Activated CD4-positive, alpha-beta memory T cell treated with anti-CD3 and anti-CD28 coated beads for 36 hours (primary cell): ENCODE data around the gene ADD2. TPM values are rescaled to one million over a fixed set of nuclear protein-coding genes. Genes with fewer than 3 reads are reported as not detected.

Experiments used
- CTCF ChIA-PET: fragments of 350-600 bp; sonication (Branson Sonifier 250); formaldehyde crosslinking; loops from one replicate; lab custom pipeline; 2021; ENCODE audit warnings: antibody characterized with exemption, inconsistent platforms; lab: Charles Lee
- POLR2A ChIA-PET: fragments of 350-600 bp; sonication (Branson Sonifier 250); formaldehyde crosslinking; loops from one replicate; lab custom pipeline; 2021; ENCODE audit warnings: antibody characterized with exemption; lab: Charles Lee
- DNase-seq: peaks from one replicate; pipeline ENCODE4 v3.0.0-alpha.2; 2020
- H3K27ac Mint-ChIP-seq: one replicate; pipeline ENCODE4 v1.8.0; 2021; ENCODE audit warnings: mixed read lengths
- H3K27me3 Mint-ChIP-seq: one replicate; pipeline ENCODE4 v1.8.0; 2021; ENCODE audit warnings: mixed read lengths
- H3K36me3 Mint-ChIP-seq: one replicate; pipeline ENCODE4 v1.8.0; 2021; ENCODE audit warnings: mixed read lengths
- H3K4me1 Mint-ChIP-seq: one replicate; pipeline ENCODE4 v1.8.0; 2021; ENCODE audit warnings: low read depth, mixed read lengths
- H3K4me3 Mint-ChIP-seq: one replicate; pipeline ENCODE4 v1.8.0; 2021; ENCODE audit warnings: mild to moderate bottlenecking, mixed read lengths
- H3K9me3 Mint-ChIP-seq: one replicate; pipeline ENCODE4 v1.8.0; 2021; ENCODE audit warnings: mixed read lengths
- intact Hi-C: fragments of 100-400 bp; cut with micrococcal nuclease; formaldehyde crosslinking; loops from one replicate; pipeline ENCODE4 v1.15.1; 2023
- total RNA-seq, 2 experiments: library from RNA; stranded (reverse); gene quantifications; one replicate each; pipeline ENCODE4 v1.2.3, GENCODE V29; 2021

ADD2 gene
- total RNA-seq, 2 experiments from 2014 or later = 5.6 to 6.0 TPM

DNA sequence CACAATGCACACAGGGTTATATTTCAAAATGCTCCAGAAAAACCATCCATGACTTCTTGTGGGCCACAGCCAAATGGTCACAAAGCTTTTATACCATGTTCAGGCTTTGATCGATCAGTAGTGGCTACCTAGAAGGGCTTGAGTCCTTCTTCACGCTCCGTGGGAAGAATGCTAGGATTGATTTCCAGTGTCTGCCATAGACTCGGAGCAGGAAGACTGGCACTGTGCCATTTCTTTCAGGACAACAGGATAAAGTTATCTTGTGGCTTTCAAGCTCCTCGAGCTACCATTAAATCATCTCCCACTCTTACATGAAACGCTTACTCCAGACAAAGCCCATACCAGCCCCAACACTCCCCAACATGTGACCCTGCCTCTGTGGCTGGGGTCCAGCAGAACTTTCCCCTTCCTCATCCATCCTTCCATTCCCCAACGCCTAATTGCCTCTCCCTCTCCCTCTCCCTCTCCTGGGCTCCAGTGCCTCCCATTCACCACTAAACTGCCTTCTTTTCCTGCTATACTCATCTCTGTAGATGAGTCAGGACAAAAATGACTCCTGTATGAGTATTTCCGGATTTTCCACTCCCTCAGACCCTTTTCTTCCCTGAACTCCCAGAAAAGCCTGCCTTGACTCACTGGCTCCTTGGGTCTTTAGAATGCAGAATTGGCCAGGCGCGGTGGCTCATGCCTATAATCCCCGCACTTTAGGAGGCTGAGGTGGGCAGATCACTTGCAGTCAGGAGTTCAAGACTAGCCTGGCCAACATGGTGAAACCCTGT, 40.9 kb downstream of the ADD2 start:
- intact Hi-C loops = no loop called here
- Mint-ChIP-seq H3K27me3 (no peaks in the 10 kb centered on the region), H3K36me3 (no peaks in the 10 kb centered on the region), H3K9me3 (no peaks in the 10 kb centered on the region), H3K27ac (no peak overlapping the region), H3K4me3 (no peak overlapping the region), H3K4me1 (no peaks in the 10 kb centered on the region)
- ChIA-PET CTCF (no interaction called here), POLR2A (no interaction called here)
- no peak for DNase-seq

DNA sequence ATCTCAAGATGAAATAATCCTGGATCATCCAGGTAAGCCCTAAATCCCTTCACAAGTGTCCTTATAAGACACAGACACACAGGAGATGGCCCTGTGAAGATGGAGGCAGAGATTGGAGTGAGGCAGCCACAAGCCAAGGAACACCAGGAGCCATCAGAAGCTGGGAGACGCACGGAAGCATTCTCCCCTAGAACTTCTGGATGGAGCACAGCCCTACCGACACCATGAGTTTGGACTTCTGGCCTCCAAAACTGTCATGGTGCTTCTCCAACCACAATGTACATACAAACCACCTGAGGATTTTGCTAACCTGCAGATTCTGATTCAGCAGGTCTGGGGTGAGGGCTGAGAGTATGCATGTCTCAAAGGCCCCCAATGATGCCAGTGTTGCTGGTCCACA, 42.5 kb downstream of the ADD2 start:
- POLR2A ChIA-PET = no interaction called here
- H3K27me3 Mint-ChIP-seq = no peaks in the 10 kb centered on the region
- intact Hi-C loops = no loop called here
- no peaks in the 10 kb centered on the region for H3K36me3 Mint-ChIP-seq
- H3K4me1 Mint-ChIP-seq = no peaks in the 10 kb centered on the region
- H3K27ac Mint-ChIP-seq = no peak overlapping the region
- H3K9me3 Mint-ChIP-seq = no peaks in the 10 kb centered on the region
- no peak overlapping the region for H3K4me3 Mint-ChIP-seq
- CTCF ChIA-PET = no interaction called here
- no peak for DNase-seq

DNA sequence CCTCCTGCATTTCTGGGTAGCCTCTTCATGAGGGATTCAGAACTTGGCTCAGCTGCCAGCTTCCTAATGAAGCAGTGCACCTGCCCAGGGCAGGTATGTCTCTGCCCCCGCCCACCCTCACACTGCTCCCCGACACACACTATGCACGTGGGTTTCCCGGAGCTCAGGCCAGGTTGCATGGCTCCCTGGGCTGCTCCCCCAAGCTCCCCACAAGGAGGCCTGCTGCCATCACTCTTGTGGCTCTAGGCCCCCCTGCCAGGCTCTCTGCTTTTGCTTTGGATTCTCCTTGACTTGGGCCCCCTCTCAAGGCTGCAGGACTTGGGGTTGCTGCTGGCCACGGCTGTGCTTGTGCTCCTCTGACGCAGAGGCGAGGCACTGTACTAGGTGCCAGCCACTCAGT, 43.6 kb downstream of the ADD2 start:
- ChIA-PET POLR2A (no interaction called here), CTCF (no interaction called here)
- no peaks in the 10 kb centered on the region for H3K9me3 Mint-ChIP-seq
- H3K4me3 Mint-ChIP-seq = no peak overlapping the region
- H3K27me3 Mint-ChIP-seq = no peaks in the 10 kb centered on the region
- no peak for DNase-seq
- H3K36me3 Mint-ChIP-seq = no peaks in the 10 kb centered on the region
- intact Hi-C loops = no loop called here
- H3K4me1 Mint-ChIP-seq = no peaks in the 10 kb centered on the region
- H3K27ac Mint-ChIP-seq = no peak overlapping the region

DNA sequence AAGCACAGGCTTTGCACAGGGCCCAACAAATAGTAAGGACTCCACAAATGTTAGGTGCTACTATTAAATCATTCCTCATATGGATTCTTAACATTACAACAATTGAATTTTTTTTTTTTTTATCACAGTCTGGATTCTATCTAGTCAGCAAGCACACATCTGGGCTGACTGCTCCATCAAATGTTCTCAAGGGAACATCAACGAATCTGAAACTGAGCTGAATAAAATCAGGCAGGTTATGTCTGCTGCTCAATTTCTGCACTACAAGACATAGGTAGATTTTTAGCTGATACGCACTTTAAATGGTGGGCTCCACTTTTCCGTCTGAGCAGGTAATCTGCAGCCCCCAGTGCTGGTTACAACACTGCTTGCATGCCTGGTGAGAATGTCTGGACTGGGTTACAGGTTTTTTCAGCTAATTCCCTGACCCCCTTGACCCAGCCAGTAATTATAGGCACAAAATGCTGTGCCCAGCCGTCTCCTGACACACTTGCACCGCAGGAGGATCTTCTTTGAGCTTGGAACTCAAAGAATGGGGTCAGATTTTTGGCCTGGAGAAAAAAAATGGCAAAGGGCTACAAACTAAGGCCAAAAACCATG, 44.6 kb downstream of the ADD2 start:
- intact Hi-C loops = no loop called here
- Mint-ChIP-seq H3K27ac (no peak overlapping the region), H3K27me3 (no peaks in the 10 kb centered on the region), H3K36me3 (no peaks in the 10 kb centered on the region), H3K4me1 (no peaks in the 10 kb centered on the region), H3K4me3 (no peak overlapping the region), H3K9me3 (no peaks in the 10 kb centered on the region)
- no peak for DNase-seq
- POLR2A ChIA-PET = no interaction called here
- CTCF ChIA-PET = no interaction called here

DNA sequence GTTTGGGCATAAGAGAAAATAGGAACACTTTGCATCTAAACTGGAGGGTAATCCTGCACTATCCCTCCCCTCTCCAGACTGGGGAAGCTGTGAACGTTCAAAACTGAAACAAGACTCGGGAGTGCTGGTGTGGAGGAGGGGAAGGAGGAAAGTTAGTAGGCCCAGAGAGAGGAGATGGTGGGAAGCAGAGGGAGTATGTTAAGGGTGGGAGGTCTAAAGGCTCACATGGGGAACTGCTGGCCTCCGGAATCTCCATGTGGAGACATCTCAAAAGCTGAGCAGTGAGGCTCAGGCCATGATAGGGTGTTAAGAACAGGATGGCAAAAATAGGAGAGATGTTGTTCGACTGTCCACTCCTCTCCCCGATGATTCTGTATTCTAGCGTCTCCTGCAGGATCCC, 47.9 kb downstream of the ADD2 start:
- no peak for DNase-seq
- Mint-ChIP-seq H3K4me3 (no peak overlapping the region), H3K36me3 (no peaks in the 10 kb centered on the region), H3K27ac (no peak overlapping the region), H3K27me3 (peaks cover 1% of the 10 kb centered on the region), H3K9me3 (no peaks in the 10 kb centered on the region), H3K4me1 (no peaks in the 10 kb centered on the region)
- intact Hi-C loops = no loop called here
- CTCF ChIA-PET = no interaction called here
- POLR2A ChIA-PET = no interaction called here

DNA sequence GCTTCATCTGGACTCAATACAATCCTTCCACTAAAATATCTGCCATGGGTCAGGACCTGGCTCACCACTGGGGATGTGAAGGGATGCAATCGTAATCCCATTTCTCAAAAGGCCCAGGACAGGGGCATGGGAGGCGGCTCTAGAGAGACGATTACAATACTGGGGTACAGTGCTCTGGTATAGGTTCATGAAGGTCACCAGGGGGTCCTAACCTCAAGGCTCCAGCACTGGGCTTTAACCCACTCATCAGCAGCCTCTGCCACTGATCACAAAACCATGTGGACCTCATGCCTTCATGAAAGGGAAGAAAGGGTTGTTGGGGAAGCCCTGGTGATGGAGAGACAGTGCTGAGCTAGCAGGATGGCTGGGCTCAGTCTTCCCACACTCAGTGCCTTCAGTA, 48.8 kb downstream of the ADD2 start:
- Mint-ChIP-seq H3K4me1 (no peaks in the 10 kb centered on the region), H3K27ac (no peak overlapping the region), H3K36me3 (no peaks in the 10 kb centered on the region), H3K27me3 (peaks cover 1% of the 10 kb centered on the region), H3K9me3 (no peaks in the 10 kb centered on the region), H3K4me3 (no peak overlapping the region)
- POLR2A ChIA-PET = no interaction called here
- intact Hi-C loops = no loop called here
- CTCF ChIA-PET = no interaction called here
- DNase-seq = no peak

DNA sequence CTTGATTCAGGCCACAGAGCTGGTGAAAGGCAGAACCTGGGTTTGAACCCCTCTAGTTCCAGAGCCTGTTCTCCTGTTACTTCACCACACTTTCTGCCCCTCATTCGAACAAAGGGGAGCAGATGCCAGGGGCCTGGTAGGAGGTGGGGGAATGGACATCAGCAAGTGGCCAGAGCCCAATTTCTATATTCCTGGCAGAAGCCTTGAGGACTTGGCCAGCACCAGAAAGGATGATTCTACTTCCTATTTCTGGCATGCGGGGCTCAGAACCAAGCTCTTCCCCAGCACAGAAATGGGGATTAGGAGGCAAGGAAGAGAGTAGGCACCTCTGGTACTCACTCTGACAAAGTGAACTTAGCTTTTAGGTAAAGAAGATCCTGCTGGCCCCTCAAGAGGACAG, 49.3 kb downstream of the ADD2 start:
- no peaks in the 10 kb centered on the region for H3K4me1 Mint-ChIP-seq
- no peaks in the 10 kb centered on the region for H3K36me3 Mint-ChIP-seq
- ChIA-PET POLR2A (no interaction called here), CTCF (no interaction called here)
- DNase-seq = no peak
- intact Hi-C loops = no loop called here
- H3K4me3 Mint-ChIP-seq = no peak overlapping the region
- H3K27me3 Mint-ChIP-seq = peaks cover 1% of the 10 kb centered on the region
- no peak overlapping the region for H3K27ac Mint-ChIP-seq
- no peaks in the 10 kb centered on the region for H3K9me3 Mint-ChIP-seq

DNA sequence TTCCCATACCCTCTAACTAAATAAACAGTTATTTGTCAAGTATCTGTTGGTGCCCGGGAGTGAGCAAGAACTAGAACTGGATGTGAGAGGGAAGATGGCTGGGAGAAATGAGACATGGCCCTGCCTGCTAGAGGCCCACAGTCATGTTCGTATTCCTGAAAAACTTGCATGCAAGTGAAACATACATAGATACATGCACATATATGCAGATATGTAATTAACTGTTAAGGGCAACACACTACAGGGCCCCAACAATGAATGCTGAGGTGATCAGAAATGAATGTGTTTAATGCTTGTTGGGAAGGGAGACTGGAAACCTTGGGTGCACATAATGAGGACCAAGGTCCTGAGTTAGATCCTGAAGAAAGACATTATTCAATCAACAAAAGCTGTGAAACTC, 49.8 kb downstream of the ADD2 start:
- intact Hi-C loops = no loop called here
- Mint-ChIP-seq H3K27me3 (peaks cover 1% of the 10 kb centered on the region), H3K4me3 (no peak overlapping the region), H3K9me3 (no peaks in the 10 kb centered on the region), H3K36me3 (no peaks in the 10 kb centered on the region), H3K27ac (no peak overlapping the region), H3K4me1 (no peaks in the 10 kb centered on the region)
- no peak for DNase-seq
- ChIA-PET CTCF (no interaction called here), POLR2A (no interaction called here)

DNA sequence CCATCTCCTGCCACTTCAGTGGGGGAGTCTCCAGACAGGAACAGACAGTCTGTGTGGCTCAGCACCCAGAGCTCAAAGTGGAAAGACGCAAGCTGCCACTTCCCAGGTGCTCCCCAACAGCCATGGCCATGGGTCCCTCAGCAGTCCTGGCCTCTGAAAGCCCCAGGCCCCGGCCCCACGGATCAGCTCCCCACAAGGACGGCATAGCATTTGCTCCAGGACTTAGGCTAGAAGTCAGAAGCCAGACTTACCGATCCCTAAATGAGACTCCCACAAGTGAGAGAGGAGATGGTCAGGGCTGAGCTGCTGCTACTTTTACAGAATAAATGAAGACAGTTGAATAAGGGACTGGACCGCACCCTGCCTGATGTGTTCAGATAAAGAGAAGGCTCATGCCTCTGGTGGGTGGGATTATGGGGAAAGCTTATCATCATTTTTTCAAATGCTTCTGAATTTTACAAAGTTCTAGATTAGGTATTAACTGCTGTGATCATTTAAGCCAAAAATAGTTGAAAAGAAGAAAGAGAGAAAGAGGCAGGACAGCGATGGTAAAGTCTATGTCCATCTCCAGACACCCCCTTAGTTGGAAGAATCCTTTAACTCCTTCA, 50.5 kb downstream of the ADD2 start:
- no peak overlapping the region for H3K4me3 Mint-ChIP-seq
- H3K27me3 Mint-ChIP-seq = peaks cover 1% of the 10 kb centered on the region
- ChIA-PET CTCF (no interaction called here), POLR2A (no interaction called here)
- intact Hi-C loops = no loop called here
- H3K36me3 Mint-ChIP-seq = no peaks in the 10 kb centered on the region
- no peak overlapping the region for H3K27ac Mint-ChIP-seq
- no peaks in the 10 kb centered on the region for H3K4me1 Mint-ChIP-seq
- DNase-seq = no peak
- H3K9me3 Mint-ChIP-seq = no peaks in the 10 kb centered on the region

DNA sequence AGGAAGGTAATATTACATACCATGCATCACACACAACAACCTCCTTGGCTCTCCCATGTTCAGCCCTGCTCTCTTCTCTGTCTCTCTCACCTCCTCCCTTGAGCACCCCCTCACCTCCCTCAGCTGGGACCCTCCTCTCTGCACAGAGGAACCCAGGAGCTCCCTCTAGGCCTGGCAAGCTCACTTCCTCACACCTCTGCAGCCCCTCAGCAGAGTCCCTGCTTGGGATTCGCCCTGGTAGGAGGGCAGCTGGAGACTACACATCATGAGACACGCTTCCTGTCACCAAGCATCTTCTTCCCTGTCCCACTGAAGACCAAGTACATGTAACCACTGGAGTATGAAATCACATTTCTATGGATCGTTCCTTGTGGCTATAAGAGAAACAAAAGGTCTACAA, 51.0 kb downstream of the ADD2 start:
- no peak for DNase-seq
- Mint-ChIP-seq H3K4me3 (no peak overlapping the region), H3K36me3 (no peaks in the 10 kb centered on the region), H3K27ac (no peak overlapping the region), H3K9me3 (no peaks in the 10 kb centered on the region), H3K4me1 (no peaks in the 10 kb centered on the region), H3K27me3 (peaks cover 1% of the 10 kb centered on the region)
- ChIA-PET CTCF (no interaction called here), POLR2A (no interaction called here)
- intact Hi-C loops = no loop called here

DNA sequence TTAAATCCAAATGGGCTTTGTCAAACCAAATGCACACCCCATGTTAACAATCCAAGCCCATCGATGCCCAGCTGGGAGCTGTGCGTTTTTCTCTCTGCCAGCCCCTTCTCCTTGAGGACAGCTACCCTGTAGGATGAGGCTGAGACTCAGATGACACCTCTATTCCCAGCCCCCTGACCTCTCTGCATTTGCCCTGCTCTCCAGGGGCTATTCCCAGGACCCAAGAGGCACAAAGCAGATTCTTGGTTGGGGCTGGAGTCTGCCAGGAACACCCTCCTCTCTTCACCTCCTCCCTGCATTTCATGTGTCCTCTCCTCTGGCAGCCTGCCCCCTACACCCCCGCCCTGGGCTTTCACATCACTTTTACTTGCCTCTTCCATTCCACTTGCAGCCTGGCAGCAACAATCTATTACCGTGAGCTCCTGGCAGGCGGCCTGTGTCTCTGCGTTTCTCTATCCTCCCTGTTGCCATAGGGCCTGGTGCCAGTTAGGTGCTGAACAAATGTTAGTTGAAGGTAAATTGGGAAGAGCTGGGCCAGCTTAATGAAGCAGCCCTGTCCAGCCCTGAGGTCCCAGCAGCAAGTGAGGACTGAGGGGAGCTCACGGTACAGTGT, 51.8 kb downstream of the ADD2 start:
- intact Hi-C loops = no loop called here
- H3K9me3 Mint-ChIP-seq = no peaks in the 10 kb centered on the region
- DNase-seq = no peak
- ChIA-PET POLR2A (no interaction called here), CTCF (no interaction called here)
- no peaks in the 10 kb centered on the region for H3K4me1 Mint-ChIP-seq
- H3K36me3 Mint-ChIP-seq = no peaks in the 10 kb centered on the region
- no peak overlapping the region for H3K27ac Mint-ChIP-seq
- no peak overlapping the region for H3K4me3 Mint-ChIP-seq
- peaks cover 1% of the 10 kb centered on the region for H3K27me3 Mint-ChIP-seq

DNA sequence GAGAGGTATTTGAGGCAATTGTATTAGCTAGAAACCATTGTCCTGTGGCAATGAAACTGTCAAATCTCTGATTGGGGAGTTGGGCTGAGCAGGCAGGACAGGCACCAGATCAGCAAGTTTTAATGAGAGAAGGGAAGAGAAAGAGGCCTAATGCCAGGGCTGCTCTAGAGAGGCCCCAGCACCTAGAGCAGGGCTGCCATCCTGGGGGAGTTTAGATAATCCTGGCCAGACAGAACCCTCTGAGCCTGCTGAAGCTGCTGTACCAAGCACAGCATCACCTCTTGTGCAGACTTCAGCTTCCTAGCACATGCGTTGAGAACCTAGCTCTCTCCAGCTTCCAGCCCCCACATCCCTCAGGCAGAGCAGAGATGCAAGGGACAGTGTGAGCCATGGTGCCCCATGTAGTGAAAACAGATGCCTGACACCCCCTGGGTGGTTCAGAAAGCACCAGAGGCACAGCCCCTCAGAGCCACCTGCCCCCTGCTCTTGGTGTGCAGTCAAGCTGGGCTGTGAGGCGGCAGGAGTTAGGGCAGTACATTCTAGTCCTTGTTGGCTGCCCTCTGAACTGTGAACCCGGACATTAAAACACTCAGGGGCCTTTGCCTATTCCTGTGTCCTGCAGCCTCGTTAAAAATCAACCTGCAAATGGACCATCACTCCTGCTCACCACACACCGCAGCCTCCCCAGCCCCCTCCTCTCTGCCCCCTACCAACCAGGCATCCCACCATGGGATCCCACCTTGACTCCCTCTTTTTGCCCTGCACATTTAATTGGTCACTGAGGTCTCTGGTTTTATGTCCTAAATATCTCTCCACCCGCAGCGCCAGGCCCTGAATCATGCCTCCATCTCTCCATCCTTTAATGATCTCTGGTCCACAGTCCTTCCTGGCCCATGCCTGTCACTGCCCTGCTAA, 52.7 kb downstream of the ADD2 start:
- no peaks in the 10 kb centered on the region for H3K9me3 Mint-ChIP-seq
- peaks cover 1% of the 10 kb centered on the region for H3K27me3 Mint-ChIP-seq
- ChIA-PET CTCF (no interaction called here), POLR2A (no interaction called here)
- no peak overlapping the region for H3K27ac Mint-ChIP-seq
- no peaks in the 10 kb centered on the region for H3K4me1 Mint-ChIP-seq
- intact Hi-C loops = no loop called here
- H3K4me3 Mint-ChIP-seq = no peak overlapping the region
- no peak for DNase-seq
- H3K36me3 Mint-ChIP-seq = no peaks in the 10 kb centered on the region
